NCI-H146 treated with DMSO at 0.1 percent for 48 hours (cell line): ENCODE measurements around the gene NSUN5.
A peak's percentile ranks its signal among the peaks of the same experiment; 100 is the strongest.
"Not testable (repeated sequence)": the region's sequence is repeated elsewhere in the genome, so short reads cannot be mapped to it uniquely, and the experiment has no call there.

Experiments
- DNase-seq: peaks from one replicate; lab custom pipeline; 2025; ENCODE audit not compliant: unreplicated experiment; lab: John Stamatoyannopoulos, UW

The NSUN5 gene

DNA sequence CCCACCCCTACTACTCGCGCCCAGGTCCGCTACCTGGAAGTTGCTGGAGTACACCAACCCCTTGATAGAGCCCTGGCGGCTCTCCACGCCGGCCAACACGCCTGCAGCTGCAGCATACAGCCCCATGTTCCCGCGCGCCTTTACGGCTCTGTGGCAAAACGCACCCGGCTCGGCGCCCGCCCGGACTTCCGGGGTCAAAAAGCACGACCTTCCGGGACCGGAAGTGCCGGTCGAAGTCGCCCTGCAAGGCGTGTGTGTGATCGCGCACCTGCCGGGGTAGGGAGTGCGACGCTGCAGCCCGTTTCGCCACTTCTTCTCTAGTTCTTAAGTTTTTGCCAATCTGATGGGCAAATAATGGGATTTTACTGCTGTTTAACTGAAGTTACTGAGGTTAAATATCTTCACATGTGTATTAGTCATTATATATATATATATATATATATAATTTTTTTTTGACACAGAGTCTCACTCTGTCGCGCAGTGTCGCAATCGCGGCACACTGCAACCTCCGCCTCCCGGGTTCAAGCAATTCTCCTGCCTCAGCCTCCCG, at the start of gene NSUN5:
Gene NSUN5 (minus strand): TSS at position 162 of the 550 bp plus-strand sequence. CDS start 36 bp downstream, at position 126.
- peak; percentile 68 for DNase-seq

DNA sequence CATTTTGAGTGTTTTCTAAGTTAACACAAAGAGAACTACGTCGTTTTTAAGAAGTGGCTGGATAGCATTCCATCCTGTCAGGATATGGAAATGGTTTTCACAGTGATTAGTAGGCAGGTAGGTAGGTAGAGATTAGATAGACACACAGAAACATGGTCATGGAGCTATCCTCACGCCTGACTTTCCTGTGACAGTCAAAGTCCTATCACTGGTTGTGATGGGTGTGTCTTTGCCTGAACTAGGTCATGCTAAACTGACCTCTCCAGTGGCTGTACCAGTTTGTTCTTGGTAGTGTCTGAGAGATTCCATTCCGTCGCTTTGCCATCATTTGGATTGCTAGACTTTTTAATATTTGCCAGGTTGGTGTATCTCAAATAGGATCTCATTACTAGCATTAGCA, 47.5 kb upstream of the NSUN5 start:
- DNase-seq, result no peak

DNA sequence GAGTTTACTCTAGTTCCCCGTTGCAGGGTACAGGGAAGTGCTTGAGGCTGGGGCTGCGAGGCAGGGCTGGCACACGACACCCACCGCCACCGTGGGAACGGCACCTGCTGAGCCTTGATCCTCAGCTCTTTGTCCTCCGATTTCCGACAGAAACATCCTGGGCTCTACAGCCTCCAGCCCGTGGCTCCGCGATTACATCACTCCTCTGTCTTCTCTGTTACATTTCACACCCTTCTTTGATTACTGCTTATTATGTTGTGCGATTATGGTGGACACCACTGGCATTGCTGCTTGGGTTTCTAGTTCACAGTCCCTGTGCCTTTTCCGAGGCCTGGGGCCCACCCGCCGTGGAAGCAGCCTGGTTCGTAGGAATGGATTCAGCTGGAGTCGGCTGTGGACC, 46.2 kb upstream of the NSUN5 start:
- no peak for DNase-seq

DNA sequence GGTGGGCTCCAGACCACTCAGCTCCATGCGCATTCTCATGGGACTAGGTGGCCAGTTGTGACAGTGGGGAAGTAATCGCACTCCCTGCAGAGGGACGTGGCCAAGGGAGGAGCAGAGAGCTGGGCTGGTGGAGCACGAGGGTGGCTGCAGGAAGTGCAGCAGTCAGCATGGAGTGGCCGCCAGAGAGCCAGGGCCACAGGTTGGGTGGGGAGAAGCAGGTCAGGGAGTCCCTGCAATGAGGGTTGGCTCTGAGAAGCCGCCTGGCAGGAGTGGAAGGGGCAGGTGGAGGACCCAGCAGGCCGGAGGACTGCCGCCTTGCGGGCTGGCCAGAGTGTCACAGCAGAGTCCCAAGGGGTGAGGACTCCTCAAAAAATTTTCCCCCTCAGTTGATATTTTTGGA, 45.6 kb upstream of the NSUN5 start:
- DNase-seq, result no peak

DNA sequence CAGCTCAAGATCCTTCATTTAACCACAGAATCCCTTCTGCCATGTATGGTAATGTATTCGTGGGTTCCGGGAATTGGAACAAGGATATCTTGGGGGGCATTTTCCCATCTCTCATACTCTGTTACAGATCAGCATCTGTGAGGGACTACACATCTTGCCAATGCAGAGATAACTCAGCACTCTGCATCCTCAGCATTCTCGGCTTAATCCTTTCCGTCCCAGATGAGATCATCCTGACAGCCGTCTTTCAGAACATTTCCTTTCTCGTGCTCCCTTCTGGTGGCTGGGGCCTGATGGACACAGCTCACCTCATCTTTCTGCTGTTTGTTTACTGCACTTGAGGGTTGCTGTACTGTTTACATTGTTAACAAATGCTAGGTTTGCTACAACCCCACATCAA, 44.6 kb upstream of the NSUN5 start:
- no peak for DNase-seq

DNA sequence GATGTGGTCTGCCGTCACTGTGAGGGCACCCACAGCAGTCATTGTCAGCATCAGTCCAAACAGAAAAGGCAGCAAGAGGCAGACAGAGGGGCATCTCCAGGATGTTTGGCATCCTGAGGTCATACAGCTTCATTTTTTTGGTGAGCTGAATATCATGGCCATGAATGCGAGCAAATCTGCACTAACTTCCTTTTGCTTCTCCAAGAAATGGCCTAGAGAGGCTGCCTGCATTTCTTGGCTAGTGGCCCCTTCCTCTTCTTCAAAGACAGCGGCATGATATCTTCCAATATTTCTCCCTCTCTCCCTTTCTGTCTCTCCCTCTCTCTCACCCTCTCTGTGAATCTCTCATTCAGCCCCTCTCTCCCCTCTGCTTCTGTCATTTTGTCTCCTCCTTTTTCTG, 44.2 kb upstream of the NSUN5 start:
- DNase-seq, result no peak

DNA sequence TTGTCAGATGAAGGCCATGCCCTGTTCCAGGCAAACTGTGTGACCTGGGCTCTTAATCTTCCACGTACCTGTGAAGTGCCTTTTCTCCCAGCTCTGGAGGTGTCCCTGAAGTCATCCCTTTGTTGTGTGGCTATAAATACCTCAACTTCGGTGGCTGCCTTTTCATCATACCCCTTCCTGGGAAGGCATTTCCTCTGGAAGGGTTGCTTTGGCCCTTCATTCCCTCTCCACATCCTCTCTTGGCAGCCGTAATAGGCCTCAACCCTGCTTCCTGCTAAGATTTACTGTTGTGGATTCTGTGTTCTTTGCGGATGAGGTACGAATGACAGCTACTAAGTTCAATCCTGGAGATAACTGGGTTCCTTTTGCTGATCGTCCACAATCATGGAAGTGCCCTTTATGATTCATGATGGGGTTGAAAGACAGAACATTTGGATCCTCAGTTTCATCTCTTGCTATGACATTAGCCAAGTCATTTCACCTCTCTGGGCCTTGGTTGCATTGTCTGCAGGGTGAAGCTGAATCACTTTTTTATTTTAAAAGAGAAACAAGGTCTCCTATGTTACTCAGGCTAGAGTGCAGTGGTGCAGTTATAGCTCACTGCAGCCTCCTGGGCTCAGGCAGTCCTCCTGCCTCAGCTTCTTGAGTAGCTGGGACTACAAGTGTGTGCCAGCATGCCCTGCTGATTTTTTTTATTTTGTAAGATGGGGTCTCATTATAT, 43.0 kb upstream of the NSUN5 start:
- DNase-seq, result no peak

DNA sequence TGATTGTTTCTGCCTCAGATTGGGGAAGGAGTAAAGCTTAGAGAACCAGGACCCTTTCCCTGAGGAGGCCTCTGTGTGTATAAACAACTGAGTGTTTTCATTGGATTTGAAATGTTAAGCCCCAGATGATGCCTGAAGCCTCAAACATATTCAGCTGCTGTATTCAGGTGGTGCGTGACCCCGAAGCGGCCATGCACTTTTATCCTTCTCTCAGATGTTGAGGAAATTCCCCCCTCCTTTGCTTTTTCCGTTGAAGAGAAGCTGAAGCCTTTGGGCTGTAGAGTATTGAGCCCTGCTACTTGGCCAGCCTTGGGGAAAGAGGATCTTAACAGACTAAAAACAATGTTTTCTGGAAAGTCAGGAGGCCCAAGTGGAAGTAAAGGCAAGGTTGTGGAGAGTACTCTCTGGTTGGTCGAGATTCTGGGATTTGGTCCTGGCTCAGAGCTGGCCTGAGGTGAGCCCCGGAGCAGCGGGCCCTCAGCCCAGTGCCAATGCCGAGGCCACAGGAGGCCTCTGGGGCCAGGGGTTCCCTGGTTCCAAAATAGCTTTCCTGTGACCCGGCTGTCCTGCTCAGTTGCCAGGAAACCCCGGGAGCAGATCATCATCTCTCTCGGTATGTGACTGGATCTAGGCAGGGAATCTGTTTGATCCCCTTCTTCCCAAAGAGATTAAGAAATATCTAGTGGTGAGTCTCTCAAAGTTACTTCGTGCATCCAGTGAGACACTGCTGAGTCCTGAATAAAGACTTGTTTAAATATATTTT, 41.9 kb upstream of the NSUN5 start:
- no peak for DNase-seq

DNA sequence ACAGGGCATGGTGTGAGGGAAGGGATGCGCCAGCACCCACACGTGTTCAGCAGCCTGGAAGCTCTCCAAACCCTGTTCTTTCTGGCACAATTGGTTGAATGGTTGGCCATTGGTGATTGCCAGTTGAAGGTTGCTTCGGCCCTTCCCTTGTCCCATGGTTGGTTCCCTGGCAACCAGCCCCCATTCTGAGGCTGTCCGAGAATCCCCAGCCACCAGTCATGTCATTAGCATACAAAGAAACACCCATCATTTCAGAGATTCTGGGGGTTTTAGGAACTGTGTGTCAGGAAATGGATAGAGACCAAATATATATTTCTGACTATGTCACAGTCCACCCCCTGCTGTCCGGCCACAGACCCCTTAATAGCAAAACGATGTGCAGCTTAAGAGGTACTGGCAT, 41.1 kb upstream of the NSUN5 start:
- DNase-seq, result no peak

DNA sequence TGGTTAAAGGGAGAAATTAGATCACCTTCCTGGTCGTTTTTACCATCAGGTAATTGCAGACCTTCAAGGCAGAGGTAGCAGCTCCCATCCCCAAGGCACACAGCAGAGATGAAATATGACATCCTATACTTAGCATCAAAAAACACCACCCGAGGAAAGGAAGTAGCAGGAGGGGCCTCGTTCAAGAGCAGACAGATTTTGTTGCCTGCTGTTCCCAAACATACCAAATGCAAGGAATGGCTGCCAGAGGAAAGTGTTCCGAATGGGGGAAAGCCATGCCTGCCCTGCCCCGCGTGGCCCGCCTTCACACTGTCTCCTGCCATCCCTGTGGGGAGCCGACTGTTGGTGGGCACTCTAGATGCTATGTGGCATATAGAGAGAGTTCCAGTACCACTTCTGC, 37.3 kb upstream of the NSUN5 start:
- DNase-seq, result no peak

DNA sequence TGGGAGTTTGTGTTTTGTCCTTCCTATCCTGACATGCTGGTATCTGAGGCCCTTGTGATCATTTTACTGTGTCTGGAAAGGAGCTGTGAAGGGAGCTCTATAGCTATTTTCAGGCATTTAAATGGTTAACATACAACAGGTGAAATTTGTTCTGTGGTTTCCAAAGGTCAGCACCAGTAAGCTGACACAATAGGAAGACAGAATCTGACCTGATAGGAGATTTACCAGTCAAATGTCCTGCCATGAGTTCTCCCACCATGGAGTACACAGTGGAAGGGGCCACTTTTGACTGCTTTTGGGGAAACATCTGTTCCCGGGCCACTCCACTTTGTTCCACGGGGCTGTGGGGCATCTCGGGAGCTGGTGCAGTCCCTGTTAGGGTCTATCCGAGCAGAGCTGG, 36.9 kb upstream of the NSUN5 start:
- DNase-seq, result no peak

DNA sequence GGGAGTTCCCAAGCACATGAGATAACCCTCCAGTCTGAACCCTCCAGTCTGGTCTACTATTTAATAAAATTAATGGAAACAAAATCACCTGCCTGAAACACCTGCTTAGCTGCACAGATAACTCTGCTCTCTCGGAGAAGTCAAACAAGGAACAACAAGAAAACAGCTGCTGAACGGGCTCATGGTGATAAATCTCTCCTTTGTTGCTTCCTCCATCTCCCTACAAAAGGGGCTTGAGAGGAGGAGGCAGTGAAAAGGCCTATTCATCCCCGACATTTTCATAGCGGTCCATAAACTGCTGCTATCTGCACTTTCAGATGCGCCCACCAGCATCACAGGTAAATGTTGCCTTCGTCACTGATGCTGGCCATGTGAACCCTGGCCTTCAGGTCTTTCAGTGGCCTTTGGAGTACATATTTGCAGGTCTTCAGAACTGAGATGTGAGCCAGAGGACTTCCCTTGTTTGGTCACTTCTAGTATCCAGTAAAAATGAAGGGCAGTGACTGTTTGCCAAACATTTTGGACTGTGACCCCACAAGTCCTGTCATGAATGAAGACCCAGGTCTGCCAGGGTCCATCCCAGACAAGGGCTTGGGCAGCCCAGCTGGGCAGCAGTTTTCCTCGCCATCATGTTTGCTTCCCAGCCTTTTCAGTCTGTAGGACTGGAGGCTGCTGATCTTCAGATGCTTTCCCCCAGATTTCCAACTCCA, 35.2 kb upstream of the NSUN5 start:
- peak; percentile 80 for DNase-seq

DNA sequence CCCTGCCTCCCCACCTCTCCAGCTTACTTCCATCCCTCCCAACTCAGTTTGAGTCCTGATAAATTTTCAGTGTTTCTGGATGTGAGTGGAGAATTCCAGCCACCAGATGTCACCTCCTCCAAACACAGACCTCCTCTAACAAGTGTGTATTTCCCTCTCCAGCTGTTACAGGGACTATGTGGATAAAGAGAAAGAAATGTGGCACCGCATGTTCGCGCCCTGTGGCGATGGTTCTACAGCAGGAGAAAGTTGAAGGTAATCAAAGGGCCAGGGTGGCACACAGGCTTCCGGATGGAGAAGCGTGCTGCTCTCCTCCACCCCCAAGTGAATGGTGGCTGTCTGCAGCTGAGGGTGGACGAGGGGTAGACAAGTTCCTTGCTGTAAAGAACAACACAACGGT, 34.0 kb upstream of the NSUN5 start:
- peak; percentile 24 for DNase-seq

DNA sequence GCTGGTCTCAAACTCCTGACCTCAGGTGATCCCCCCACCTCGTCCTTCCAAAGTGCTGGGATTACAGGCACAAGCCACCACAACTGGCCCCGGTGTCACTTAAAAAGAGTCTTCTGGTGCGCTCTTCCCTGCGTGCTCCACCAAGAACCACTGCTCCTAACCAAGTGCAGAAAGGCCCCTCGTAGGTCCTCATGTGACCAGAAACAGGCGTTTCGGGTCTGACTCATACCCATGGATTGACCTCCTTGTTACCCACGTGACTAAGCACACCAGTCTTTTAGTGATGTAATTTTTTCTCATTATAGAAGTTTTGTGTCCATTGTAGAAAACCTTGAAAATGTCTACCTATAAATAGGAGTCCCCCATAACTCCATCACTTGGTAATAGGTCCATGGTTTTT, 33.3 kb upstream of the NSUN5 start:
- DNase-seq, result no peak

DNA sequence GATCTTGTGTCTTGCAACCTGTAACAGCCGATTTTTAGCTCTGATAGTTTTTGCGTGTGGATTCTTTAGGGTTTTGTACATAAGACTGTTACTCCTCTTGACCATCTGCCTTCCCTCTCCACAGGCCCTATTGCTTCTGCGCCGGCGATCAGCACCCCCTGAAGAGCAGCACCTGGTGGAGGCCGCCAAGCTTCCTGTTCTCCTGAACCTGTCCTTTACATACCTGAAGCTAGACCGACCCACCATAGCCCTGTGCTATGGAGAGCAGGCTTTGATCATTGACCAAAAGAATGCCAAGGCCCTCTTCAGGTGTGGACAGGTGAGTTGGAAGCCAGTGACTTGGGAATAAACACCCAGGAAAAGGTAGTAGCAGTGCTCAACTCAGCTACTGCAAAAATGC, 31.9 kb upstream of the NSUN5 start:
- DNase-seq, result peak; percentile 81

DNA sequence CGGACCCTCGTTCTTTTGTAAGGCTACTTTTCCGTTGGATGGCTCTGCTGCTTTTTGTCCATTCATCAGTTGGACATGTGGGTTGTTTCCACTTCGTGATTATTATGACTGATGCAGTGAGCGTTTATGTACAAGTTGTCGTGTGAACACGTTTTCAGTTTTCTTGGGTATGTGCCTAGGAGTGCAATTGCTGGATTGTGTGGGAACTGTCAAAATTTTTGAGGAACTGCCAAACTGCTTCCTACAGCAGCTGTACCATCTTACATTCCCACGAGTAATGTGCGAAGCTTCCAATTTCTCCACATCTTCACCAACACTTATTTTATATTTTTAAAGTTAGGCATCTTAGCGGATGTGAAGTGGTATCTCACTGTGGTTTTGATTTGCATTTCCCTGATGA, 29.7 kb upstream of the NSUN5 start:
- no peak for DNase-seq

DNA sequence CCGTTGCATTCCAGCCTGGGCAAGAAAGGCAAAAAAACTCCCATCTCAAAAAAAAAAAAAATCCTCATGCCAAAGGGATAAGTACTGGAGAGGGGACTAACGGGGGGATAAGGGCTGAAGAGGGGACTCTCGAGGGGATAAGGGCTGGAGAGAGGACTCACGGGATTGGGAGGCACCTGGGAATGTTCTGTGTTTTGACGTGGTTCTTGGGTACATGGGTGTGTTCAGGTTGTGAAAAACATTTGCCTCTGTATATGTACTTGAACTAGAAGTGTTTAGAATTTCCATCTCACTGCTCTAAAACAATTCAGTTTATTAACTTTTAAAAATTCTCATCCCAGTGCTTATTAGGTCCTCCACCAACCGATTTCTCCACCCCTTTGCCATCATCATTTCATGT, 23.8 kb upstream of the NSUN5 start:
- DNase-seq, result no peak

DNA sequence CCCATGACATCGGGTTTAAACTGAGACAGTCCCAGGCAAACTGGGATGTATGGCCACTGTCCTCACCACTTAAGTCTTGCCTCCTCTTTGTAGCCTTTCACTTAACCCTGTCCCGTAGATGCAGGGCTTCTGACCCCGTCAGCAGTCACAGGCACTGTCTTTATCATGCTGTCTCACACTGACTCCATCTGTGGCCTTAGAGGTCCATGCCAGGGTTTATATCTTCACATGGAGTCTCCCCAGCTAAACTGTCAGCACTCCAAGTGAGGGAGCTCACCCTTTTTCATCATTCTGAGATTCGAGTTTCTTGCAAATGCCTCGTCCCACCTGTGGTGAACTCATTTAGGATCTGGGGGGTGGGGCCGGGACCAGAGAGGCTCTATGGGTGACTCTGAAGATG, 22.1 kb upstream of the NSUN5 start:
- no peak for DNase-seq

DNA sequence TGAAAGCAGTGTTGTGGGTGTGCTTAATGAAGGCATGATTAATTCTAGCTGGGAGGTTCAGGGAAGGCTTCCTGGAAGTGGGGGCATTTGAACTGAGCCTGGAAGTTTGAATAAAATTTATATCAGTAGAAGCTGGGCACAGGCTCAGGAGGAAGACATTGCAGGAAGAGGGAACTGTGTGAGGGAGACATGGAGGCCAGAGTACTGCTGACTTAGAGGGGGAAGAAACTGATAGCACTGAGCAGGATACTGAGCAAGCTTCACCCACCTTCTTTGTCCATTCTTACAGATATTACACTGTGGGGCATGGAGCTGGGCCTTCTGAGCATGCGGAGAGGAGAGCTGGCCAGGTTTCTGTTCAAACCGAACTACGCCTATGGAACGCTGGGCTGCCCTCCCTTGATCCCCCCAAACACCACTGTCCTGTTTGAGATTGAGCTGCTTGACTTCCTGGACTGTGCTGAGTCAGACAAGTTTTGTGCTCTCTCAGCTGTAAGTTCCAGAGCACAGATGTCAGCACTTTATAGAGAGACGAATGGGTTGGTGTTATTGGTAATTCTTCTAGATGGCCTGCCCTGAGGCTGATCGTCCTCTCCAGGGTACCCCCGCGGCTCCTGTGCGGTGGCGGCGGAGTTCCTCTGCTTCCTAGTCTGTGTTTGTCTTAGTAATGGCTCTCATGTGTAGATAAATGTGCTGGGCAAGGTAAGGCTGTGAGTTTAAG, 21.4 kb upstream of the NSUN5 start:
- DNase-seq, result no peak

DNA sequence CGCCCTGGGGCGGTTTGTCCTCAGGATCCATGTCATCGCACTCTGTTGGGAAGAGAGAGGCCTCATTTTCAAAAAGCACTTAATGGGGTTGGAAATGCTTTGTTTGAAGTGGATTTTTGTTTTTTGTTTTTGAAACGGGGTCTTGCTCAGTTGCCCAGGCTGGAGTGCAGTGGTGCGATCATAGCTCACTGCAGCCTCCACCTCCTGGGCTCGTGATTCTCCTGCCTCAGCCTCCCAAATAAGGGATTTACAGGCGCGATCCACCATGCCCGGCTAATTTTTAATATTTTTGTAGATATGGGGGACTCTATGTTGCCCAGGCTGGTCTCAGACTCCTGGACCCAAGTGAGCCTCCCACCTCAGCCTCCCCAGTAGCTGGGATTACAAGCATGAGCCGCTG, 20.1 kb upstream of the NSUN5 start:
- no peak for DNase-seq

DNA sequence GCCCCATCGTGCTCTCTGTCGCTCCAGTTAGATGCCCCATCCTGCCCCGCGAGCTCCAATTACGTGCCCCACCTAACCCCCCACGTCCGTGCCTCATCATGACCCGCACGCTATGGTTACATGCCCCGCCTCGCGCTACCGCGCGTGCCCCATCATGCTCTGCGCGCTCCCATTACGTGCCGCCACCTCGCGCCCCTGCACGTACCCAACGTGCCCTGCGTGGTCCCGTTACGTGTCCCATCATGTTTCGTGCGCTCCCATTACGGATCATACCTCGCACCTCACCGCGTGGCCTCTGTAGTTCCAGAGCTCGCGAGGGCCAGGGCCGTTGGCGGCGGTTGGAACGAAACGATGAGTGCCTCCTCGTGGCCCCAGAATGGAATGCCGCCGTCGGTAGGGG, 19.3 kb upstream of the NSUN5 start, which contains the start of the genes FKBP6 and TRIM50:
Gene FKBP6 (plus strand): TSS at position 240 of the 400 bp plus-strand sequence. CDS start 268 bp downstream, outside the sequence.
Gene TRIM50 (minus strand): TSS at position 161 of the 400 bp plus-strand sequence. CDS start 3,295 bp downstream, outside the sequence.
- DNase-seq, result not testable (repeated sequence)
